GM18907 (cell line): ENCODE data around the gene NEK2.
"Not testable (repeated sequence)": the region's sequence is repeated elsewhere in the genome, so short reads cannot be mapped to it uniquely, and the experiment has no call there.

Source experiments
- ATAC-seq: cut with Tn5 transposase; IDR thresholded peaks from one replicate; pipeline ENCODE4 v1.9.1; 2021; ENCODE audit warnings: mild to moderate bottlenecking, moderate library complexity; ENCODE audit not compliant: unreplicated experiment

The NEK2 gene

DNA sequence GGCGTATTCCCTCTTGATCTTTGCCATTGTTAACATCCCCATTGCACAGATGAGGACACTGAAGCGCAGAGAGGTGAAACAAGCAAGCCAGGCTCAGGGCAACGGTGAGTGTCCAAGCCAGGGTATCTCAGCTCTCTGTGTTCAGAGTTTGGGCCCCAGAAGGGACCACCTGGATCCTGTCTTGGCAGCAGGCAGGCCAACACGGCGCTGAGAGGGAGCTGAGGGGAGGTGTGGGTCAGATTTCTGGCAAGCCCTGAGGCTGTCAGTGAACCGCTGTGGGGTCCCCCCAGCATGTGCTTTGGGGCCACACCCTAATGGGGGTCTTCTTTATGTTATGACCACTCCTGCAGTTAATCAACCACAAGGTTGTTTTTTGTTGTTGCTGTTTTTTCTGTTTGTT lies 23.1 kb downstream of the NEK2 start:
- ATAC-seq: no peak

DNA sequence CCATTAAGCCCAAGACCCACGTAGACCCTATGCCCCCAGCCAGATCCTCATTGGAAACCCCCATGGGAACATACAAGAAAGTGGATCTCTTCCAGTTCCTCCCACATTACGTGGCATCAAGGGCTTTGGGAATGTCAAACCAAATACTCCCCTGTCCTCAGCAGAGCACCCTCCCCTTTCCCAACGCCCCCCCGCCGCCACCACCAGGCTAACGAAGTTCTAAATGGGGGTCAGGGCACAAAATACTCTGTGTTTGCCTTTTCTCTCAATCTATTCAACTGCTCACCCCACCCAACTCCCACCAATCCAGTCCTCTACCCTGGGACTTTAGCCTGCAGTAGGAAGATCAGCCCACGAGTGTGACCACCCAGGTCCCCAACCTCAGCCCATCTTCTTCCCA lies 24.5 kb downstream of the NEK2 start:
- ATAC-seq: no peak

DNA sequence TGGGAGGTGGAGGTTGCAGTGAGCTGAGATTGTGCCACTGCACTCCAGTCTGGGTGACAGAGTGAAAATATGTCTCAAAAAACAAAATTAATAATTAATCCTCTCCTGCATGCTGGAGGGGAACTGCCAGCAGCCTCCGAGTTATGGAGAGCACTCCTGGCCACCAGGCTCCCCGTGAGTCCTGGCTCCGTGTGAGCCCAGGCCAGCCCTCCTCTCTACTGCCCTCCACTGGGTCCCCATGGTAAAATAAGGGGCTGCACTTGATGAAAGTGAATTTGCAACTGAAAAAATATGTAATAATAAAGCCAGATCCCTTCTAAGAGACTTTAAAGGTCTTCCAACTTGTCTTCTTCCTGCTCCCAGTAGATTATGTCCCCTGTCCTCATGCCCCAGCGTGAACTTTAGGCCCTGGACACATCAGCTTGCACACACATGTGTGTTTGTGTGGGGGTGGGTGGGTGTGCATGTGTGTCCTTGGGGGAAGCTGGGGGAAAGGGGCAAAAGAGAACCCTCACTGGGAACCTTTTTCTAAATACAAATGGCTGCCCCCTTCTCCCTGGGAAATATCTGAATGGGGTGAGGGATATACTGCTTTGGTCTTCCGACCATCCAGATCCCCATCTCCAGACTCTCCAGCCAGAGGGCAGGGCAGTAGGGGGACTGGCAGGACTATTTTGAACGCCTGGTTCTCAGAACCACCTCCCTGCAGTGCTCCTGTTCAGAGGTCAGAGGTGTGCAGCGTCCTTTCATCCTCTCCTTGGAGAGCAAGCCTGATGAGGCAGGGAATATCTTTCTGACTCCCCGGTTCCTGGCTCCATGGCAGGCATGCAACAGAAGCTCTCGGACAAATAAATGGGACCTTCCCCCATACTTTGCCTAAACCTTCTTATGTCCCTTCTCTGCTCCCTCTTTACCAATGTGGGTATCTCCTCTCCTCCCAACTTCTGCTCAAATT lies 26.2 kb downstream of the NEK2 start:
- peak; percentile 79 for ATAC-seq

DNA sequence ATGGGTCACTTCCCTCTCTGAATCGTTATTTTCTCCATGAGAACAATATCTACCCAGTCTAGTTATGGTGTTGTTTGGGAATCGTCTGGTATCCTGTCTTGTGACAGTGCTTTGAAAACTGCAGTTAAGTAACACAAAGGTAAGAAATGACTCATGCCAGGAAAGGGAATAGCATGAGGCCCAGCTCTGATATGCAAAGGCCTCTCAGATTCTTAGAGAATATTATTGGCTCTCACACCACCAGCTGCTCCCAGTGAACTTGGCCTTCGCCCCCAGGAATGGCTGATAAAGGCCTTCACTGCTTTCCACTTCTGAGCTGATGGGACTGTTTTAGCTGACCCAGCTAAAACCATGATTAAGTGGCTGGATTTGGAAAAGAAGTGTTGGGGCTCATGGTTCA lies 27.1 kb downstream of the NEK2 start:
- ATAC-seq: no peak

DNA sequence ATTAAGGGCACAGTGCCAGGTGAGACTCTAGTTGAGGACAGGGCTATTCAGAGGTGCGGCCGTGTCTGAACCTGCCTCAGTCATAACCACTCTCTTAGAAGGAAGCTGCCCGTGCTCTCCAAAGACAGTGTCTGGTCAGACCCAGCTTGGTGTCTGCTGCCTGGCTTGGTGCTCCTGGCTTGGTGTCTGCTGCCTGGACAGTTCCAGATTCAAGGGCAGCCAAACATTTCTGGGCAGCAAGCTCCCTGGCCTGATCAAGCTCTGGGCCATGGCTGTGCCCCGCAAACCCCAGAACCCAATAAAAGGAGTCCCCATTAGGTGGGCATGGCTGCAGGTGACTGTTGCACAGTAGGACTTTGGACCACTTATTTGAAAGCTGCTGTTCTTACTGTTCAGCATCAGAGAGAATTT lies 27.7 kb downstream of the NEK2 start:
- no peak for ATAC-seq

DNA sequence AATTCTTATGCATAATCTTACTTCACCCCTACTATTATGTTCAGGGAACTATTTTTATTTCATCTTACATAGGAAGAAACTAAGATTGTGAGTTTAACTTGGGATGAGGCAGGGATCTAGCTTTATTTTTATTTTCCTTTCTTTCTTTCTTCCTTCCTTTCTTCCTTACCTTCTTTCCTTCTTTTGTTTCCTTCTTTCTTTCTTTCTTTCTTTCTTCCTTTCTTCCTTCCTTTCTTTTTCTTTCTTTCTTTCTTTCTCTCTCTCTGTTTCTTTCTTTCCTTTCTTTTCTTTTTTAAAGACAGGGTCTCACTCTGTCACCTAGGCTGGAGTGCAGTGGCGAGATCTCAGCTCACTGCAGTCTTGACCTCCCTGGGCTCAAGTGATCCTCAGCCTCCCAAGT lies 28.9 kb downstream of the NEK2 start:
- ATAC-seq: no peak

DNA sequence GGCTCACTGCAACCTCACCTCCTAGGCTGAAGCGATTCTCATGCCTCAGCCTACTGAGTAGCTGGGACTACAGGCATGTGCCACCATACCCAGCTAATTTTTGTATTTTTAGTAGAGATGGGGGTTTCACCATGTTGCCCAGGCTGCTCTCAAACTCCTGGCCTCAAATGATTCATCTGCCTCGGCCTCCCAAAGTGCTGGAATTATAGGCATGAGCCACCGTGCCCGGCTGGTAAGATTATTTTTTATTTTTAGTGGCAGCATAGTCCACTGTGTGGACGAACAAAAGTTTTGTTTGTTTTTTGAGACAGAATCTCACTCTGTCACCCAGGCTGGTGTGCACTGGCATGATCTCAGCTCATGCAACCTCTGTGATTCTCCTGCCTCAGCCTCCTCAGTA lies 29.8 kb downstream of the NEK2 start:
- ATAC-seq: not testable (repeated sequence)

DNA sequence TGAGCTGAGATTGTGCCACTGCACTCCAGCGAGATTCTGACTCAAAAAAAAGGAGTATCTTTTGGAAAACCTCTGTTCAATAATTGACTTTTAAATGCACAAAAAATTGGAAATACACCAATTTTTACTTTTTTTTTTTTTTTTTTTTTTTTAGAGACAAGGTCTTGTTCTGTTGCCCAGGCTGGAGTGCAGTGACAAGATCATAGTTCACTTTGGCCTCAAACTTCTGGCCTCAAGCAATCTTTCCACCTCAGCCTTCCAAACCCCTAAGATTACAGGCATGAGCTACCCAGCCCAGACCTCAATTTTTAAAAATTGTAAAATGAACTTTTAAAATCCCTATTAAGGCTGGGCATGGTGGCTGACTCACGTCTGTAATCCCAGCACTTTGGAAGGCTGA lies 30.8 kb downstream of the NEK2 start:
- no peak for ATAC-seq

DNA sequence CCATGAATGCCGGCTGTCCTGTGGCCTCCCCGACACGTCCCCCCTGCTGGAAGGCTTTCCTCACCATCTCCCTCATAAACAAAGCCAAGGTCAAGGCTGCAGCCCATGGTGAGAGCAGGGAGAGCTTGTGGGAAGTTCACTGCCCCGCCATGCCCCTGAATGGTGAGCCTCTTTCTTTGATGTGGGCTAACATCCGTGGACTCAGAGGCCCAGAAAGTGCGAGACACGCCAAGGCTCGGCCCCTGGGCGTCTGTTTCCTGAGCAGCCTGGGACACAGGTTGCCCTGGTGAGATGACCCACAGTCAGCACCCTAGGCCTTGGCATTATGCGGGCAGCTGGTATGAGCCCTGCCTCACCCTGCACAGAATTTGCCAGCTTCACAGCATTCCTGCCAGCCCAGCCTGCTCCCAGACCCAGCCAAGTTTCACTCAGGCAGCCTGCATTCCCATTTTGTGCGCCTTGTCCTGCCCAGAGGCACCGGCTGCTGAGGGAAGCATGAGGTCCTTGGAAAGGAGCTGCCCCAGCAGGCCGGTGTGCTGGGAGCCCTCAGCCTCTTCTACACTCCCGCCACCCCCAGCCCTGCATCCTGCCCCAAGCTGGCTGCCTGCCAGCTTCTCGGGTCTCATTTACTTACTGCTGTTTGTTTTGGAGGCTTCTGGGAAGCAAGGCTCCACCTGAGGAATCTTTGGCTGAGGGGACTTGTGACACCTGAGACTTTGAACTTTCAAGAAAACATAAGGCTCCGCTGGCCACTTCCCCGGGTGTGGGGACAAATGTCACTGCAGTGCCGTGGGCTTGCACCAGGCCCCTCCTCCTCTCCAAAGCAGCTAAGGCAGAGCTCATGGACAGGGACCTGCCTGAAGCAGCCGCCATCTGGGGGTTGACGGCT lies 31.9 kb downstream of the NEK2 start:
- no peak for ATAC-seq

DNA sequence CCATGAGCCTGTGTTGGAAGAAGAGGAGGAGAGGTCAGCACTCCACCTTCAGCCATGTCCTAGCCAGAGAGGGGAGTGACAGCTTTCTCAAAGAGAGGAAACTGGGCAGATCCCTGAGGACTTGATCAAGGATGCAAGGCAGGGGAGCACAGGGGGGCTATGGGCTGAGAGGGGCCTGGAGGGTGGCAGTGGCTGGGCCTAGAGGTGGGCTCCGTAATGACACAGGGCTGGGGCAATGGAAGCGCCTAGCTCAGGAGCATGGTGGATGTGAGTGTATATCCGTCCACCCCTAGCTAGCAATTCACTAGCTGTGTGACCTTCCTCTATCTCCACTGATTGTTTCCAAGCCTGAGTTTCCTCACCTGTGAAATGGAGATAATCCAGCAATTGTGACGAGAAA lies 32.6 kb downstream of the NEK2 start:
- ATAC-seq: no peak

- no peak for ATAC-seq
Observed at GRCh38 chr1:211641942-211642341, 33.5 kb downstream of the NEK2 start.

- ATAC-seq: no peak
Observed at GRCh38 chr1:211641044-211641800, 34.2 kb downstream of the NEK2 start.

- ATAC-seq: no peak
Observed at GRCh38 chr1:211640301-211640630, 35.2 kb downstream of the NEK2 start.

DNA sequence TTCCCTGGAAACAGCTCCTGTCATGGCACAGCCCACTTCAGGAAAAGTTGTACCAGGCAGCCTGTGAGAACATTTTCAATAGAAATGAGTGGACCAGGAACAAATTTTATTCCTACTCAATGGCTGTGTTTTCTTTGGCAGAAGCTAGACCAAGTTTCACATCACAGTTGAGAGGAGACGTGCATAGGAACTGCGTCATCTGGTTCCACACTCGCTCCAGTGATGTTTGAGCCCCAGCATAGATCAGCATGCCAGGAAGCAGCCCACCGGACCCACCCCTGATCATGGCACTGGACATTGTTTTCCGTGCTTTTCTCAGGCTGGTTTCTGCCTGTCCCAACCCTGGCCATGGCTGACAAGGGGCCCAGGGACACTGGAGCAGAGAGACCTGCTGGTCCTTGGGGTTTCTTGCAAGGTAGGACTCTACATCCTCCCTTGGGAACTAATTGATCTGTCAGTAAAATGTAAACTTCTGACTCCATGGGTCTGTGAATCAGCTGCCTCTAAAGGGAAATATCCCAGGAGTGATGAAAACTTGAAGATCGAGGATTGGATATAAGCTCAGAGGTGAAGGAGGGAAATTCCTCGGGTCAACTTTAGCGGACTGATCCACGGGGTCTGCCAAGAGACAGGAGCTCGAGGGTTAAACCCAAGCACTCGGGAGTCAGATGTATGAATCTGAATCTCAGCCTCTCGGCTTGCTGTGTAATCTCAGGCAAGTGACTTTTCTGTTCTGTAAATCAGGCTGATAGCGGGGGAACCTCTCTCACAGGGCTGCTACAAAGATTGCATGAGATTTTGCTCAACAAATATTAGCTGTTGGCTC lies 35.7 kb downstream of the NEK2 start:
- no peak for ATAC-seq

GRCh38 chr1:211638689-211639101 lies 36.7 kb downstream of the NEK2 start:
- no peak for ATAC-seq

GRCh38 chr1:211638246-211638645 lies 37.2 kb downstream of the NEK2 start:
- no peak for ATAC-seq

GRCh38 chr1:211637066-211637465 lies 38.4 kb downstream of the NEK2 start:
- no peak for ATAC-seq

GRCh38 chr1:211636575-211637029 lies 38.8 kb downstream of the NEK2 start:
- not testable (repeated sequence) for ATAC-seq

- no peak for ATAC-seq
Observed at GRCh38 chr1:211635597-211636205, 39.7 kb downstream of the NEK2 start.

DNA sequence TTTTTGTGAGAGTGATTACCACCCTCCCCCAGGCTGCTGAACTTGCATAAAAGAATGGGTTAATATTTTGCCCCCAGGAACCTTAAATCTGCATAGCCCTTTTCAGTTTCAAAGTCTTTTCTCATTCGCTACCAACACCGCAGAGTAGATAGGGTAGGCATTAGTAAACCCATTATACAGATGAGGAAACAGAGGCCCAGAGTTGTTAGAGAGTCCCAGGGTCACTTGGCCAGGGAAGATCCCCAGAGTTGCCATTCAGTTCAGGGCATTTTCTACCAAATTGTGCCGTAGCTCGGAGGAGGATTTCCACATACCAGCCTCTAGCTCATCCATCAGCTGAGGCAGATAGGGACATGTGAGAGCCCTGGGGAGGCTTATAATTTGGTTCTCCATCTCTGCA lies 40.5 kb downstream of the NEK2 start:
- ATAC-seq: no peak
